Measurements from ENCODE around the gene KIT. TPM values are rescaled to one million over a fixed set of nuclear protein-coding genes. Genes with fewer than 3 reads are reported as not detected.

Gene KIT
- total and polyA plus RNA-seq, 7 donors, result 0.19 to 2.1 (median 0.92) TPM

- no peak overlapping the region for H3K4me3 ChIP-seq
- no peak for ATAC-seq
- H3K36me3 ChIP-seq (ENCODE audit: insufficient read depth in 1 of 2, low read depth in 1 of 2), result no peaks in the 10 kb centered on the region
- no peak overlapping the region for H3K27ac ChIP-seq
- no peaks in the 10 kb centered on the region for H3K9me3 ChIP-seq
- WGBS, 3 donors, result 87 to 90% (median 90%) methylated on average over 8 of the region's 8 CpGs
- intact Hi-C loops (cut with DNase I), result no loop called here
- DNase-seq, result no peak
- TF ChIP-seq CTCF (IDR thresholded peaks at IDR 0.05), result no peak
- no peaks in the 10 kb centered on the region for H3K4me1 ChIP-seq
- no peaks in the 10 kb centered on the region for H3K27me3 ChIP-seq (ENCODE audit: insufficient read depth in 3 of 3, low read length in 2 of 3)
Measured at GRCh38 chr4:54683616-54684346, 26.0 kb downstream of the KIT start.

- Histone ChIP-seq H3K4me1 (no peaks in the 10 kb centered on the region), H3K27ac (no peak overlapping the region), H3K36me3 (ENCODE audit: insufficient read depth in 1 of 2, low read depth in 1 of 2) (no peaks in the 10 kb centered on the region), H3K9me3 (no peaks in the 10 kb centered on the region), H3K27me3 (ENCODE audit: insufficient read depth in 3 of 3, low read length in 2 of 3) (no peaks in the 10 kb centered on the region), H3K4me3 (no peak overlapping the region)
- no peak for ATAC-seq
- TF ChIP-seq CTCF (IDR thresholded peaks at IDR 0.05), result no peak
- WGBS, 3 donors, result 77 to 95% (median 94%) methylated on average over 1 of the region's 1 CpG
- intact Hi-C loops (cut with DNase I), result no loop called here
- no peak for DNase-seq
Measured at GRCh38 chr4:54685810-54686209, 28.1 kb downstream of the KIT start.

GRCh38 chr4:54687887-54688841, 30.4 kb downstream of the KIT start:
- H3K9me3 ChIP-seq, result no peaks in the 10 kb centered on the region
- intact Hi-C loops (cut with DNase I), result no loop called here
- no peak for ATAC-seq

GRCh38 chr4:54695337-54695736, 37.6 kb downstream of the KIT start:
- no peaks in the 10 kb centered on the region for H3K27me3 ChIP-seq (ENCODE audit: insufficient read depth in 3 of 3, low read length in 2 of 3)
- no peak for DNase-seq

More at GRCh38 chr4:54687887-54688841, 30.4 kb downstream of the KIT start:
- TF ChIP-seq CTCF (IDR thresholded peaks at IDR 0.05), result no peak
- Histone ChIP-seq H3K4me1 (no peaks in the 10 kb centered on the region), H3K27me3 (ENCODE audit: insufficient read depth in 3 of 3, low read length in 2 of 3) (no peaks in the 10 kb centered on the region), H3K36me3 (ENCODE audit: insufficient read depth in 1 of 2, low read depth in 1 of 2) (no peaks in the 10 kb centered on the region), H3K27ac (no peak overlapping the region), H3K4me3 (no peak overlapping the region)
- DNase-seq, result no peak
- 78 to 88% (median 81%) methylated on average over 11 of the region's 11 CpGs for WGBS, 3 donors

More at GRCh38 chr4:54695337-54695736, 37.6 kb downstream of the KIT start:
- intact Hi-C loops (cut with DNase I), result no loop called here
- Histone ChIP-seq H3K4me3 (no peak overlapping the region), H3K27ac (no peak overlapping the region), H3K4me1 (no peaks in the 10 kb centered on the region), H3K9me3 (no peaks in the 10 kb centered on the region), H3K36me3 (ENCODE audit: insufficient read depth in 1 of 2, low read depth in 1 of 2) (no peaks in the 10 kb centered on the region)
- WGBS, 3 donors, result 52 to 61% (median 55%) methylated on average over 12 of the region's 12 CpGs
- no peak for ATAC-seq
- no peak for TF ChIP-seq CTCF (IDR thresholded peaks at IDR 0.05)

Data from psoas muscle (tissue), 8 donors.